ENCODE results near the gene ALG6. TPM values are rescaled to one million over a fixed set of nuclear protein-coding genes. Genes with fewer than 3 reads are reported as not detected.
A peak's percentile ranks its signal among the peaks of the same experiment; 100 is the strongest.

The ALG6 gene
- total and polyA plus RNA-seq, 2 of the 13 experiments (the other 11 are each of a cell fraction or from before 2014, with no cell fraction given), result 6.8 to 8.1 TPM

GRCh38 chr1:63322114-63322943 lies 45.1 kb upstream of the ALG6 start, which contains the start of gene FOXD3 (continued):
- peak; percentile 39 for TF ChIP-seq ZNF687 (CRISPR knock-in tag; IDR thresholded peaks at IDR 0.05)
- peak; percentile 70; the same call in 1 of the 2 replicates for TF ChIP-seq ZNF740 (CRISPR knock-in tag; IDR thresholded peaks at IDR 0.05)
- no peak for TF ChIP-seq SNAPC5 (CRISPR knock-in tag; IDR thresholded peaks at IDR 0.05; ENCODE audit: borderline replicate concordance)
- TF ChIP-seq MXD3 (CRISPR knock-in tag; IDR thresholded peaks at IDR 0.05), result no peak
- TF ChIP-seq FOXA1 (IDR thresholded peaks at IDR 0.05), result no peak
- TF ChIP-seq FOXA1 (CRISPR knock-in tag; IDR thresholded peaks at IDR 0.05), result peak; percentile 75
- TF ChIP-seq CREB1 (IDR thresholded peaks at IDR 0.05), result peak; percentile 90
- peak; percentile 39; the same call in 1 of the 2 replicates for TF ChIP-seq CREB1 (CRISPR knock-in tag; IDR thresholded peaks at IDR 0.05)
- peak; percentile 44; the same call in 1 of the 2 replicates for TF ChIP-seq GABPB1 (CRISPR knock-in tag; IDR thresholded peaks at IDR 0.05)
- TF ChIP-seq HNRNPK (IDR thresholded peaks at IDR 0.05; ENCODE audit: low read depth, low read length, poor library complexity, severe bottlenecking), result peak; percentile 78
- TF ChIP-seq MATR3 (CRISPR knock-in tag; IDR thresholded peaks at IDR 0.05), result no peak
- 0 out of 2 replicates have a peak, but pooled peaks have one; percentile 20 for TF ChIP-seq ZNF441 (CRISPR knock-in tag; IDR thresholded peaks at IDR 0.05; ENCODE audit: borderline replicate concordance)
- no peak for TF ChIP-seq CHCHD3 (CRISPR knock-in tag; IDR thresholded peaks at IDR 0.05)
- TF ChIP-seq TFAP4 (IDR thresholded peaks at IDR 0.05; ENCODE audit: borderline replicate concordance, low read depth), result no peak
- no peak for TF ChIP-seq MIER2 (CRISPR knock-in tag; IDR thresholded peaks at IDR 0.05)
- TF ChIP-seq HOXA3 (CRISPR knock-in tag; IDR thresholded peaks at IDR 0.05), result peak; percentile 45; the same call in 1 of the 2 replicates
